ENCODE data around the gene SAA4.
"Not testable (repeated sequence)": the region's sequence is repeated elsewhere in the genome, so short reads cannot be mapped to it uniquely, and the experiment has no call there.

SAA4 gene

GRCh38 chr11:18246379-18247190, 10.0 kb upstream of the SAA4 start:
- DNase-seq, result not testable (repeated sequence)

GRCh38 chr11:18245396-18245795, 8.8 kb upstream of the SAA4 start:
- no peak for DNase-seq

- DNase-seq, result no peak
These were observed 7.3 kb upstream of the SAA4 start for GRCh38 chr11:18243783-18244362.

GRCh38 chr11:18239655-18240054, 3.1 kb upstream of the SAA4 start:
- DNase-seq, result no peak

- no peak for DNase-seq
These were observed 938 bp downstream of the SAA4 start for GRCh38 chr11:18235394-18236334.

GRCh38 chr11:18233912-18234311, 2.7 kb downstream of the SAA4 start:
- DNase-seq, result no peak

- no peak for DNase-seq
These were observed 5.7 kb downstream of the SAA4 start for GRCh38 chr11:18230859-18231258.

- DNase-seq, result no peak
These were observed 7.1 kb downstream of the SAA4 start for GRCh38 chr11:18229501-18229900.

- DNase-seq, result no peak
These were observed 10.7 kb downstream of the SAA4 start for GRCh38 chr11:18225913-18226312.

GRCh38 chr11:18223591-18224387, 12.8 kb downstream of the SAA4 start:
- no peak for DNase-seq

GRCh38 chr11:18222814-18223421, 13.7 kb downstream of the SAA4 start:
- no peak for DNase-seq

GRCh38 chr11:18221274-18221876, 15.2 kb downstream of the SAA4 start:
- no peak for DNase-seq

GRCh38 chr11:18209058-18209457, 27.5 kb downstream of the SAA4 start:
- no peak for DNase-seq

- no peak for DNase-seq
These were observed 31.8 kb downstream of the SAA4 start for GRCh38 chr11:18204771-18205170.

GRCh38 chr11:18204220-18204619, 32.4 kb downstream of the SAA4 start:
- DNase-seq, result no peak

- DNase-seq, result no peak
These were observed 32.9 kb downstream of the SAA4 start for GRCh38 chr11:18203723-18204122.

- not testable (repeated sequence) for DNase-seq
These were observed 38.9 kb downstream of the SAA4 start for GRCh38 chr11:18197738-18198137.

- no peak for DNase-seq
These were observed 40.1 kb downstream of the SAA4 start for GRCh38 chr11:18196532-18196931.

- DNase-seq, result no peak
These were observed 43.6 kb downstream of the SAA4 start for GRCh38 chr11:18193010-18193409.

GRCh38 chr11:18191376-18191775, 45.2 kb downstream of the SAA4 start:
- DNase-seq, result no peak

- not testable (repeated sequence) for DNase-seq
These were observed 46.9 kb downstream of the SAA4 start for GRCh38 chr11:18189476-18190245.

Data from cerebellar nuclear complex (tissue), 1 donor.